GM13977 (cell line): ENCODE results near the gene TBR1.

Experiments used
- DNase-seq: peaks from one replicate; pipeline ENCODE4 v3.0.0; 2012; ENCODE audit warnings: low spot score
- in situ Hi-C: fragments of 300-500 bp; cut with MboI; formaldehyde crosslinking; loops from one replicate; pipeline ENCODE4 v1.12.0; 2022; ENCODE audit warnings: low sequenced_read_pairs, low pct_unique_long_range_greater_than_20kb, mixed read lengths, inconsistent platforms; ENCODE audit not compliant: unreplicated experiment
- TF ChIP-seq, protein P1 (sequence below): IDR thresholded peaks from 2 replicates; pipeline ENCODE4 v1.5.1; 2012; ENCODE audit warnings: mild to moderate bottlenecking, control low read depth; ENCODE audit not compliant: insufficient read depth; ENCODE audit errors: extremely low read depth, missing control alignments

The TBR1 gene

DNA sequence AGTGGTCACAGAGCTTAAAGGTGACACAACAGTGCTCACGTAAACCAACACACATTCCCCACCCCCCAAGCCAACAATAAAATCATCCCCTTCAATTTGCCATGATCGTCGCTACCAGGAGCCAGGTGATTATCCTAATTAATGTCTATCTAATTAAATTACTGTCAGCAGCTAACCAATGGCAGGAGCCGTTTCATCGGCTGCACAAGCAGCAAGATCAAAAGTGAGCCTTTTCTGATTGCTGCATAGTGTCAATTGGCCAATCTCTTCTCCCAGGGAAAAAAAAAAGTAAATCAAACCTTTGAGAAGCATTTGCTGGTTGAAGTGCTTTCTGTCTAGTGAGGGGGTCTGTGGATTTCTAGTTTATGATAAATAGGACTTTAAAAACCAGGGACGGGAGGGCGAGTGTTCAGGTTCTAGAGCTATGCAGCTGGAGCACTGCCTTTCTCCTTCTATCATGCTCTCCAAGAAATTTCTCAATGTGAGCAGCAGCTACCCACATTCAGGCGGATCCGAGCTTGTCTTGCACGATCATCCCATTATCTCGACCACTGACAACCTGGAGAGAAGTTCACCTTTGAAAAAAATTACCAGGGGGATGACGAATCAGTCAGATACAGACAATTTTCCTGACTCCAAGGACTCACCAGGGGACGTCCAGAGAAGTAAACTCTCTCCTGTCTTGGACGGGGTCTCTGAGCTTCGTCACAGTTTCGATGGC lies at the start of gene TBR1:
Gene TBR1, plus strand, starts transcription at position 311 of the 721 bp plus-strand sequence. Its CDS starts 114 bp downstream, at position 425.
- in situ Hi-C loops: no loop called here
- peak; percentile 56 for DNase-seq
- TF ChIP-seq, protein P1, sequence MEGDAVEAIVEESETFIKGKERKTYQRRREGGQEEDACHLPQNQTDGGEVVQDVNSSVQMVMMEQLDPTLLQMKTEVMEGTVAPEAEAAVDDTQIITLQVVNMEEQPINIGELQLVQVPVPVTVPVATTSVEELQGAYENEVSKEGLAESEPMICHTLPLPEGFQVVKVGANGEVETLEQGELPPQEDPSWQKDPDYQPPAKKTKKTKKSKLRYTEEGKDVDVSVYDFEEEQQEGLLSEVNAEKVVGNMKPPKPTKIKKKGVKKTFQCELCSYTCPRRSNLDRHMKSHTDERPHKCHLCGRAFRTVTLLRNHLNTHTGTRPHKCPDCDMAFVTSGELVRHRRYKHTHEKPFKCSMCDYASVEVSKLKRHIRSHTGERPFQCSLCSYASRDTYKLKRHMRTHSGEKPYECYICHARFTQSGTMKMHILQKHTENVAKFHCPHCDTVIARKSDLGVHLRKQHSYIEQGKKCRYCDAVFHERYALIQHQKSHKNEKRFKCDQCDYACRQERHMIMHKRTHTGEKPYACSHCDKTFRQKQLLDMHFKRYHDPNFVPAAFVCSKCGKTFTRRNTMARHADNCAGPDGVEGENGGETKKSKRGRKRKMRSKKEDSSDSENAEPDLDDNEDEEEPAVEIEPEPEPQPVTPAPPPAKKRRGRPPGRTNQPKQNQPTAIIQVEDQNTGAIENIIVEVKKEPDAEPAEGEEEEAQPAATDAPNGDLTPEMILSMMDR: no peak

DNA sequence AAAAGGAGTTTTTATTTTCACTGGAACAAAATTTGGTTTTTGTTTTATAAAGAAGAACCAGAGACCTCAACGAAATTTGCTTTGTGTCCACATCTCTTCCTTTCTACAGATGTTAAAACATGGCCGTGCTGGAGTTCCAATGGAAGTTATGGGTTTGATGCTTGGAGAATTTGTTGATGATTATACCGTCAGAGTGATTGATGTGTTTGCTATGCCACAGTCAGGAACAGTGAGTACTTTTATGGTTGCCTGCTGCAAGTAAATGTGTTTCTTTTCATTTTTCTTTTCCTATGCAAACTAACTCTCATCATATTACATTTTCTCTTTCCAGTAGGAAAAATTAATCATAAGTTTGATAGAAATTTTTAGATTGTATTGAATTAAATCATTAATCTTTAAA lies 48.4 kb upstream of the TBR1 start:
- no peak for DNase-seq
- in situ Hi-C loops: no loop called here
- TF ChIP-seq, protein P1: no peak

DNA sequence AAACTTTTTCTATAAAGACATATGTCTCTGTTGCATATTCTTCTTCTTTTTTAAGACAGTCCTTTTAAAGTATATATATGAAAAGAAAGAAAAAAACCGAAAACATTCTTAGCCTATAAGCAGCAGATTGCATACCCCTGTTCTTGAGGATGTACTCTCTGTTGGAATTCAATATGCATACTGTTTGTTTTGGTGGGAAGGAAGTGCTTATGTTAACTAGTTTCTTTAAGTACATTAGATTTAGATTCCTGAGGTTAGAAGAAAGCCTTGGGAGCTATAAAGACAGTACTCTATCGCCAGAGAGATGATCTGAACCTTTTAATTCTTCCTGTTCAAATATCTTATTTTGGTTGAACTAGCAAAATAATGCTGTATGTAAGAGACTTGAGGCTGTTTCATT lies 46.8 kb upstream of the TBR1 start:
- TF ChIP-seq, protein P1: no peak
- DNase-seq: no peak
- in situ Hi-C loops: no loop called here

DNA sequence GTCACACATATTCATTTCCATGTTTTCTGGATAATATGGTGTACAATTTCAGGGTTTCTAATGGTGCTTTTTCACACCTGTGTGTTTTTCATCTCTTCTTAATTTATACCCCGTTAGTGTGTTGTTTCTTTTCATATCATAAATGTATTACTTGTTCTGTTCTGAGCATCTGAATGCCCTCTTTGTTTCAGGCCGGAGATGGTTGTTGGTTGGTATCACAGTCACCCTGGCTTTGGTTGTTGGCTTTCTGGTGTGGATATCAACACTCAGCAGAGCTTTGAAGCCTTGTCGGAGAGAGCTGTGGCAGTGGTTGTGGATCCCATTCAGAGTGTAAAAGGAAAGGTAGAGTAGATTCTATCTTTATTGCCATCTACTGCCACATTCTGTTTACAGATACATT lies 45.1 kb upstream of the TBR1 start:
- TF ChIP-seq, protein P1: no peak
- no peak for DNase-seq
- in situ Hi-C loops: no loop called here

DNA sequence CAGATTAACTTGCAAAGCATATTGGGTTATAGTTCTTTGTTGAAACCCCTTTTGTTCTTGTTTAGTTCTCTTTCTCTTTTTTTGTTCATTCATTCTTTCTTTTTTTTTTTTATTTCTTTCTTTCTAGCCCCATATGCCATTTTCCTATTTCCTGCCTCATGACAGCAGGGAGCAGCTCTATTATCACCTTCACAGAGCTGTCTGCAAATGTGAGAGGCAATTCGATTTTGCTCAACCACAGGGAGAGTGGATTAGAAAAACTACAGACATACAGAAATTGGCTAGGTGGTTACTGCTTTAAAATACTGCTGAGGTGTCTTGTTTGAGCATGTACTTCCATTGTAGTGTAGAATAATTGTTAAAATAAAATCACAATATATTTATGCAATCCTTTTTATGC lies 44.2 kb upstream of the TBR1 start:
- DNase-seq: no peak
- in situ Hi-C loops: no loop called here
- TF ChIP-seq, protein P1: no peak

DNA sequence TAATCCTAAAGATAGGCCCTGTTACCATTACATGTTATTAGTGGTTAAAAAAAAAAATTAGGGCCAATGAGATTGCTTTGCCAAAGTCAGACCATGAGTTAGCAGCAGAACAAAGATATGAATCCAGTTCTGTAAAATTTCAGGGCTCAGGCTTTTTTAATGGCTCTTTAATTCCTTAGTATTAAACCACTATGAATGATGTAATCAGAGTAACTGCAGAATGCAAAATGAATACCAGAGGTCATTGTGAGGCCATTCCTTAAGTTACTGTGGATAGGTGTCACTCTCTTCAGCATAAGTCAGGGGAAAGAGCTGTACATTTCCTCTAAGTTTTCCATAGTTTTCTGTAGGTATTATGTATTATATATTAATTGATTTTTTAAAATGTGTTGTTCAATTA lies 42.2 kb upstream of the TBR1 start:
- TF ChIP-seq, protein P1: no peak
- no peak for DNase-seq
- in situ Hi-C loops: no loop called here
